ENCODE results near the gene CFAP100.

Gene CFAP100

GRCh38 chr3:126401611-126402160, 7.0 kb downstream of the CFAP100 start:
- no peak for ATAC-seq
- Mint-ChIP-seq H3K9me3 (peaks cover 7% of the 10 kb centered on the region), H3K27ac (no peak overlapping the region), H3K36me3 (no peaks in the 10 kb centered on the region), H3K27me3 (peaks cover 29% of the 10 kb centered on the region), H3K4me1 (peaks cover 6% of the 10 kb centered on the region), H3K4me3 (no peak overlapping the region)

DNA sequence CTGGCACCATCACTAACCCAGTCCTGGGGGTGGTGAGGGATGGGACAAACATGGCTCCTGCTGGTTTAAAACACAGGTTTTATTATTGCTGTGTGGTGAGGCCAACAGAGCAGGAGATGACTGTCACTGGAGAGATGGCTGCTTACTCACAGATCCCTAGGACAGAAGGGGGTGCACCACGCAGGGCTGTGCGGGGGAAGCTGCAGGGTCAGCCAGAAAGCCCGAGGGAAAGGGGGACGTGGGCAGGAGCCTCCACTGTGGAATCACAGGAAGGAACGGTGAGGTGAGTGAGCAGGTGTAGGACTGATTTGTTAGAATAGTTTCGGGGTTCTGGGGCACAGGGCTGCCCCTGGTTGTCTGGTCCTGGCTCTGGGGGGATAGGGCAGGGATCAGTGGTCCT, 7.5 kb downstream of the CFAP100 start:
- Mint-ChIP-seq H3K4me1 (peaks cover 6% of the 10 kb centered on the region), H3K27ac (no peak overlapping the region), H3K9me3 (peaks cover 7% of the 10 kb centered on the region), H3K27me3 (peaks cover 34% of the 10 kb centered on the region), H3K36me3 (no peaks in the 10 kb centered on the region), H3K4me3 (no peak overlapping the region)
- no peak for ATAC-seq

DNA sequence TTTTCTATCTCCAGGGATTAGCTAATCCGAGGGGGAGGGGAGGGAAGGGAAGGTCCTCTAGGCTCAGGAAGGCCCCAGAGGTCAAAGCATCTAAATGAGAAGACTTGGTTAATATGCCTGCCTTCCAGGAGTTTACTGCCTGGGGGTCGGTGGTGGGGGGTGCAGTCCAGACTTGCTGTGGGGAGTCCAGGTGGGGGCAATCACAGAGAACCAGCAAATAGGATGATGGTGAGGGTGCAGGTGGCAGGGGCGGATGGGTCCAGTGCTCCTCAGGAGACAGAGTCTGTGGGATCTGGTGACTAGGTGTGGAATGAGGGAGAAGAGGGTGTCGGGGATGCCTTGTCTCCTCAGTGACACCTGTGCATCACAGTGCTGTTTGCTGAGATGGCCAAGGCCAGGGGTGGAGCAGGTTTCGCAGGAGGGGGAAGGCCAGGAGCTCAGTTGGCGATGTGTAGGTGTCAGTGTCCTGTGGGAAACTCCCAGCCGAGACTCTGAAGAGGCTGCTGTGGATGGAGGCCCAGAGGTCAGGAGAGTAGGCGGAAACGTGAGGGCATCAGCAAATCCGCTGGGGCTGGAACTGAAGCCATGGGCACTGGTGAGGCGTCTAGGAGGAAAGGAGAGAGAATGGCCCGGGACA, 8.1 kb downstream of the CFAP100 start:
- Mint-ChIP-seq H3K27ac (no peak overlapping the region), H3K9me3 (peaks cover 7% of the 10 kb centered on the region), H3K36me3 (no peaks in the 10 kb centered on the region), H3K4me3 (no peak overlapping the region), H3K4me1 (peaks cover 6% of the 10 kb centered on the region), H3K27me3 (peaks cover 34% of the 10 kb centered on the region)
- ATAC-seq, result no peak

GRCh38 chr3:126406389-126407296, 11.9 kb downstream of the CFAP100 start:
- Mint-ChIP-seq H3K36me3 (no peaks in the 10 kb centered on the region), H3K4me3 (no peak overlapping the region), H3K27ac (no peak overlapping the region), H3K27me3 (peaks cover 62% of the 10 kb centered on the region), H3K4me1 (no peaks in the 10 kb centered on the region), H3K9me3 (no peaks in the 10 kb centered on the region)
- no peak for ATAC-seq

GRCh38 chr3:126407412-126408044, 12.8 kb downstream of the CFAP100 start:
- H3K36me3 Mint-ChIP-seq, result no peaks in the 10 kb centered on the region
- H3K4me1 Mint-ChIP-seq, result no peaks in the 10 kb centered on the region
- H3K27ac Mint-ChIP-seq, result no peak overlapping the region
- peaks cover 62% of the 10 kb centered on the region for H3K27me3 Mint-ChIP-seq
- H3K9me3 Mint-ChIP-seq, result no peaks in the 10 kb centered on the region
- H3K4me3 Mint-ChIP-seq, result no peak overlapping the region
- no peak for ATAC-seq

GRCh38 chr3:126408099-126408498, 13.4 kb downstream of the CFAP100 start:
- Mint-ChIP-seq H3K27ac (no peak overlapping the region), H3K27me3 (peaks cover 62% of the 10 kb centered on the region), H3K4me3 (no peak overlapping the region), H3K4me1 (no peaks in the 10 kb centered on the region), H3K9me3 (no peaks in the 10 kb centered on the region), H3K36me3 (no peaks in the 10 kb centered on the region)
- ATAC-seq, result no peak

GRCh38 chr3:126412841-126413692, 18.4 kb downstream of the CFAP100 start:
- H3K36me3 Mint-ChIP-seq, result no peaks in the 10 kb centered on the region
- no peaks in the 10 kb centered on the region for H3K4me1 Mint-ChIP-seq
- H3K27me3 Mint-ChIP-seq, result peaks cover 93% of the 10 kb centered on the region
- no peaks in the 10 kb centered on the region for H3K9me3 Mint-ChIP-seq
- no peak overlapping the region for H3K4me3 Mint-ChIP-seq
- no peak for ATAC-seq
- no peak overlapping the region for H3K27ac Mint-ChIP-seq

GRCh38 chr3:126413693-126414080, 19.0 kb downstream of the CFAP100 start:
- H3K27ac Mint-ChIP-seq, result no peak overlapping the region
- peaks cover 90% of the 10 kb centered on the region for H3K27me3 Mint-ChIP-seq
- no peaks in the 10 kb centered on the region for H3K9me3 Mint-ChIP-seq
- no peaks in the 10 kb centered on the region for H3K4me1 Mint-ChIP-seq
- ATAC-seq, result no peak
- H3K36me3 Mint-ChIP-seq, result no peaks in the 10 kb centered on the region
- no peak overlapping the region for H3K4me3 Mint-ChIP-seq

- no peak overlapping the region for H3K27ac Mint-ChIP-seq
- no peaks in the 10 kb centered on the region for H3K9me3 Mint-ChIP-seq
- H3K4me3 Mint-ChIP-seq, result no peak overlapping the region
- no peaks in the 10 kb centered on the region for H3K36me3 Mint-ChIP-seq
- no peak for ATAC-seq
- H3K27me3 Mint-ChIP-seq, result peaks cover 83% of the 10 kb centered on the region
- H3K4me1 Mint-ChIP-seq, result no peaks in the 10 kb centered on the region
These were observed 19.7 kb downstream of the CFAP100 start for GRCh38 chr3:126414406-126414805.

GRCh38 chr3:126414961-126415660, 20.4 kb downstream of the CFAP100 start:
- peaks cover 82% of the 10 kb centered on the region for H3K27me3 Mint-ChIP-seq
- no peak overlapping the region for H3K4me3 Mint-ChIP-seq

GRCh38 chr3:126415661-126416591, 21.2 kb downstream of the CFAP100 start:
- H3K9me3 Mint-ChIP-seq, result no peaks in the 10 kb centered on the region
- no peaks in the 10 kb centered on the region for H3K36me3 Mint-ChIP-seq
- H3K4me3 Mint-ChIP-seq, result no peak overlapping the region
- H3K27ac Mint-ChIP-seq, result no peak overlapping the region
- peaks cover 9% of the 10 kb centered on the region for H3K4me1 Mint-ChIP-seq
- H3K27me3 Mint-ChIP-seq, result peaks cover 75% of the 10 kb centered on the region
- no peak for ATAC-seq

More at GRCh38 chr3:126414961-126415660, 20.4 kb downstream of the CFAP100 start:
- Mint-ChIP-seq H3K36me3 (no peaks in the 10 kb centered on the region), H3K4me1 (peaks cover 2% of the 10 kb centered on the region), H3K27ac (no peak overlapping the region), H3K9me3 (no peaks in the 10 kb centered on the region)
- peak; percentile 22 for ATAC-seq

DNA sequence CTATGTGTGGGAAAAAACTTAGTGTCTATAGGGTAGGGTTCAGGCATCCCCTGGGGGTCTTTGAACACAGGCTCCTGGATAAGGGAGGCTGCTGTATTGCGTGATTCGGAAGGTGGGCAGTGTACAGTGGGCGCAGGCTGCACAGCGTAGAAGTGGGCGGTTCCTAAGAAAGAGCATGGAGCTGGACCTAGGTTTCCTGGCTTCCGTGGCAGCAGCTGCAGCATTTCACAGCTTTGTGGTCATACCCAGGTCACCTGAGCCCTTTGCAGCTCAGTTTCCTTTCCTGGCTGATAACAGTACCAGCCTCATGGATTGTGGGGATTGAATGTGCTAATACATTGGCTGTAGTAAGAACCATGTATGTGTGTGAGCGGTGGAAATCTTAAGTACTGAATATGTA, 22.2 kb downstream of the CFAP100 start:
- H3K27ac Mint-ChIP-seq, result no peak overlapping the region
- H3K4me1 Mint-ChIP-seq, result peaks cover 9% of the 10 kb centered on the region
- no peak for ATAC-seq
- no peak overlapping the region for H3K4me3 Mint-ChIP-seq
- H3K27me3 Mint-ChIP-seq, result peaks cover 65% of the 10 kb centered on the region
- no peaks in the 10 kb centered on the region for H3K36me3 Mint-ChIP-seq
- H3K9me3 Mint-ChIP-seq, result no peaks in the 10 kb centered on the region

GRCh38 chr3:126417515-126417914, 22.8 kb downstream of the CFAP100 start:
- Mint-ChIP-seq H3K9me3 (no peaks in the 10 kb centered on the region), H3K4me1 (peaks cover 9% of the 10 kb centered on the region), H3K27ac (no peak overlapping the region), H3K36me3 (no peaks in the 10 kb centered on the region), H3K4me3 (no peak overlapping the region), H3K27me3 (peaks cover 59% of the 10 kb centered on the region)
- ATAC-seq, result no peak

All from stimulated activated memory B cell treated with anti-CD40 and anti-IgM and Interleukin-4, amounts not matched to agents 10 μg/mL and 1 μg/mL and 100 μg/mL, for 72 hours (primary cell).